Osteoblast (primary cell): ENCODE data around the gene ESAM. TPM values are rescaled to one million over a fixed set of nuclear protein-coding genes. Genes with fewer than 3 reads are reported as not detected.
A peak's percentile ranks its signal among the peaks of the same experiment; 100 is the strongest.

Experiments
- DNase-seq: peaks from one replicate; pipeline ENCODE4 v3.0.0; 2011; ENCODE audit warnings: low spot score, mixed read lengths; ENCODE audit not compliant: insufficient read length; ENCODE audit errors: missing footprints
- H2AFZ ChIP-seq: 2 replicates; pipeline ENCODE4 v1.6.0; 2011; ENCODE audit warnings: mild to moderate bottlenecking, low read length
- H3K27ac ChIP-seq: 2 replicates; pipeline ENCODE4 v1.5.1; 2011; ENCODE audit warnings: mild to moderate bottlenecking, low read depth, low read length, moderate library complexity
- H3K27me3 ChIP-seq: 2 replicates; pipeline ENCODE4 v1.6.0; 2012; ENCODE audit warnings: mild to moderate bottlenecking, control low read depth, inconsistent platforms, low read length, moderate library complexity; ENCODE audit not compliant: insufficient read depth
- H3K36me3 ChIP-seq: 2 replicates; pipeline ENCODE4 v1.5.1; 2011; ENCODE audit warnings: mild to moderate bottlenecking, low read length, control low read depth, moderate library complexity; ENCODE audit not compliant: insufficient read depth
- H3K4me1 ChIP-seq: 2 replicates; pipeline ENCODE4 v1.5.1; 2011; ENCODE audit warnings: mild to moderate bottlenecking, low read length, control low read depth, moderate library complexity; ENCODE audit not compliant: insufficient read depth
- H3K4me2 ChIP-seq: 2 replicates; pipeline ENCODE4 v1.6.0; 2011; ENCODE audit warnings: mild to moderate bottlenecking, low read length; ENCODE audit not compliant: insufficient read depth
- H3K4me3 ChIP-seq: fragments of 200-600 bp; sonication (generic); 3 replicates; pipeline ENCODE4 v1.5.1; 2012; ENCODE audit warnings: mild to moderate bottlenecking, low read length, inconsistent platforms; ENCODE audit not compliant: insufficient read depth
- H3K79me2 ChIP-seq: 2 replicates; pipeline ENCODE4 v1.6.0; 2012; ENCODE audit warnings: mild to moderate bottlenecking, low read length, control low read depth, inconsistent platforms; ENCODE audit not compliant: insufficient read depth
- H3K9me3 ChIP-seq: 2 replicates; pipeline ENCODE4 v1.5.1; 2011; ENCODE audit warnings: low read depth, low read length, control low read depth
- H4K20me1 ChIP-seq: 2 replicates; pipeline ENCODE4 v1.6.0; 2012; ENCODE audit warnings: mild to moderate bottlenecking, low read length, control low read depth; ENCODE audit not compliant: insufficient read depth
- CTCF ChIP-seq: IDR thresholded peaks from 2 replicates; pipeline ENCODE4 v1.5.1; 2011; ENCODE audit warnings: mild to moderate bottlenecking, low read depth, low read length, moderate library complexity; ENCODE audit errors: extremely low read depth
- total RNA-seq: library from RNA; depleted of rRNA; stranded (reverse); fragments of >200 nt; gene quantifications from 2 replicates; pipeline ENCODE4 v1.2.3, GENCODE V29; 2012

ESAM gene
- total RNA-seq, 1 donor, result under 0.01 TPM

DNA sequence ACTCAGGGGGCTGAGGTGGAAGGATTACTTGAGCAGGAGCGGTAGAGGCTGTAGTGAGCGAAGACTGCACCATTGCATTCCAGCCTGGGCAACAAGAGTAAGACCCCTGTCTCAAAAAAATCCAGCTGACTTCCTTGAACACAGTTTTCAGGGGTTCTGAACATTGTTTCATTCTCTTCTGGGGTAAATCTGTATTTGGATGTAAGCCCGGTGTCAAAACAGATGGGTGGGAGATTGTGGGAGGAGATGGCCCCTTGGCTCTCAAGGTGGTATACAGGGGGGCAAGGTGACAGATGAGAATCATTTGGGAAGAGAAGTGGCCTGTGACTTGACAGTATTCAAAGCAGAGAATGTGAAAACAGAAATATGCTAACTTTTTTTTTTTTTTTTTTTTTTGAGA, 4.8 kb downstream of the ESAM start:
- peaks cover 7% of the 10 kb centered on the region for H3K4me1 ChIP-seq
- no peak overlapping the region for H2AFZ ChIP-seq
- H3K9me3 ChIP-seq, result no peaks in the 10 kb centered on the region
- peaks cover 71% of the 10 kb centered on the region for H3K27me3 ChIP-seq
- no peak overlapping the region for H3K4me3 ChIP-seq
- no peaks in the 10 kb centered on the region for H3K79me2 ChIP-seq
- H3K27ac ChIP-seq, result no peak overlapping the region
- no peaks in the 10 kb centered on the region for H3K36me3 ChIP-seq
- DNase-seq, result peak; percentile 77
- no peaks in the 10 kb centered on the region for H4K20me1 ChIP-seq
- TF ChIP-seq CTCF, result no peak
- H3K4me2 ChIP-seq, result no peak overlapping the region

DNA sequence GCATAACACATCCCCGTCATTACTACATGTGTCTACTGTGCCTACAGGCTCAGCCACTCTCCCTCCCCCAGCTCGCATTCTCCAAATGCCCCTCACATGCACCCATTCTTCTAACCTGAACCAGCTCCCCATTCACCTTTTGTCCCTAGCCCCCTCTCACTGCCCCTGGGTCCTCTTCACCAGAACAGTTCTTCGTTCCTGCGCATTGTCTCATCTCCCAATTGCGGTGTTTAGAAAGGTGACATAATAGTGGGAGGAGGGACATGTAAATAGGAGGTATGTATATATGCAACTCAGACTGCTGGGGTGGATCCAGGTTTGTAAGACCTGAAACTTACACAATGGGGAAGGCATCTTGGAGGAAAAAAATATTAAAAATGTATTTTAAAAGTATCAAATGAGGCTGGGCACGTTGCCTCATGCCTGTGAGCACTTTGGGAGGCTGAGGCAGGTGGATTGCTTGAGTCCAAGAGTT, 5.3 kb downstream of the ESAM start:
- Histone ChIP-seq H2AFZ (no peak overlapping the region), H3K4me3 (no peak overlapping the region), H3K27ac (no peak overlapping the region), H4K20me1 (no peaks in the 10 kb centered on the region), H3K79me2 (no peaks in the 10 kb centered on the region), H3K36me3 (no peaks in the 10 kb centered on the region), H3K4me2 (no peak overlapping the region), H3K4me1 (peaks cover 6% of the 10 kb centered on the region), H3K27me3 (peaks cover 73% of the 10 kb centered on the region), H3K9me3 (no peaks in the 10 kb centered on the region)
- peak; percentile 68 for DNase-seq
- TF ChIP-seq CTCF, result no peak

- H3K4me1 ChIP-seq, result peaks cover 6% of the 10 kb centered on the region
- H3K79me2 ChIP-seq, result no peaks in the 10 kb centered on the region
- H2AFZ ChIP-seq, result no peak overlapping the region
- H3K27ac ChIP-seq, result no peak overlapping the region
- no peaks in the 10 kb centered on the region for H4K20me1 ChIP-seq
- no peaks in the 10 kb centered on the region for H3K36me3 ChIP-seq
- H3K27me3 ChIP-seq, result peaks cover 71% of the 10 kb centered on the region
- no peak overlapping the region for H3K4me2 ChIP-seq
- H3K4me3 ChIP-seq, result no peak overlapping the region
- peak; percentile 74 for DNase-seq
- no peak for TF ChIP-seq CTCF
- no peaks in the 10 kb centered on the region for H3K9me3 ChIP-seq
Observed at GRCh38 chr11:124756033-124756752, 5.9 kb downstream of the ESAM start.

DNA sequence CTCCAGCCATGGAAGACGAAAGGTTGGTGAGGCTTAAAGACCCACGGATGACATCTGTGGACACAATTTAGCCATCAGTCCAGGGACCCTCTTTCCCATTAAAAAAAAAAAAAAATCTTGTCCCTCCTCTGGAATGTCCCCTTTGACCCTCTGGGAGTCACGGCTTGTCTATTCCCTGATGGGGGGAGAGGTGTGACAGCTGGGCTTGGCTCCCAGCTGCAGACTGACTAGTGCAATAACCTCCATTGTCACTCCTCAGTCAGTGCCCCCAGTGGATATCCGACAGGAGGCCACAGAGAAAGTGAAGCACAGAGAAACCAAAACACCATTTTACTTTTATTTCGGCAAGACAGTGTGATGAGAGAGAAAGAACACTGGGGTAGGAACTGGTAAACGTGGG, 7.4 kb downstream of the ESAM start:
- no peak for TF ChIP-seq CTCF
- no peak overlapping the region for H3K4me2 ChIP-seq

More for the DNA sequence above, 7.4 kb downstream of the ESAM start:
- no peaks in the 10 kb centered on the region for H3K36me3 ChIP-seq
- peaks cover 6% of the 10 kb centered on the region for H3K4me1 ChIP-seq
- H2AFZ ChIP-seq, result no peak overlapping the region
- no peaks in the 10 kb centered on the region for H4K20me1 ChIP-seq
- H3K27ac ChIP-seq, result no peak overlapping the region
- H3K4me3 ChIP-seq, result no peak overlapping the region
- H3K79me2 ChIP-seq, result no peaks in the 10 kb centered on the region
- H3K9me3 ChIP-seq, result no peaks in the 10 kb centered on the region
- no peak for DNase-seq
- H3K27me3 ChIP-seq, result peaks cover 59% of the 10 kb centered on the region
